ENCODE data around the gene OTUD5. TPM values are rescaled to one million over a fixed set of nuclear protein-coding genes. Genes with fewer than 3 reads are reported as not detected.
A peak's percentile ranks its signal among the peaks of the same experiment; 100 is the strongest.

Gene OTUD5
- total RNA-seq, 1 donor from 2014 or later, result 38.6 TPM

DNA sequence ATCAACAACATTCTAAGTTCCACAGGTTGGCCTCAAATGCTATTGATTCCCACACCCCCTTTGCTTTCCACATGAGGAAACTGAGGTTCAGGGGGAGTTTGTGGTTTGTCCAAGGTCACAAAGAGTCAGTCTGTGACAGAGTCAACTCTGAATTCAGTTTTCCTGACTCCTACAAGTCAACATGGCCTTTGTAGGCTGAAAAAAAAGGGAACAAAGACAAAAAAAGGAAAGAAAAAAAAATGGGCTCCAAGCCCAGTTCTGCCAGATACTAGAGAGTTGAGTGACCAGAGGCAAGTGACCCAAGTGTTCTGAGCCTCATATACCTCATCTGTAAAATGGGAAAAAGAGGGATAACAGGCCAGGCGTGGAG is 22.1 kb downstream of the OTUD5 start:
- H3K27me3 Mint-ChIP-seq (ENCODE audit: low read depth), result no peaks in the 10 kb centered on the region
- no peak for TF ChIP-seq CTCF (conservative IDR thresholded peaks at IDR 0.05)
- H3K9me3 Mint-ChIP-seq, result peaks cover 3% of the 10 kb centered on the region
- H3K36me3 Mint-ChIP-seq (ENCODE audit: low read depth), result peaks cover 13% of the 10 kb centered on the region
- no peak overlapping the region for H3K4me3 Mint-ChIP-seq
- H3K4me1 Mint-ChIP-seq, result peaks cover 8% of the 10 kb centered on the region
- no peak for DNase-seq (ENCODE audit: low read depth, low spot score)
- H3K27ac Mint-ChIP-seq (ENCODE audit: unreplicated experiment), result no peak overlapping the region

- DNase-seq (ENCODE audit: low read depth, low spot score), result no peak
- H3K27ac Mint-ChIP-seq (ENCODE audit: unreplicated experiment), result no peak overlapping the region
- H3K36me3 Mint-ChIP-seq (ENCODE audit: low read depth), result peaks cover 16% of the 10 kb centered on the region
- no peaks in the 10 kb centered on the region for H3K27me3 Mint-ChIP-seq (ENCODE audit: low read depth)
- TF ChIP-seq CTCF (conservative IDR thresholded peaks at IDR 0.05), result no peak
- peaks cover 8% of the 10 kb centered on the region for H3K4me1 Mint-ChIP-seq
- H3K9me3 Mint-ChIP-seq, result peaks cover 3% of the 10 kb centered on the region
- H3K4me3 Mint-ChIP-seq, result no peak overlapping the region
These were observed 22.7 kb downstream of the OTUD5 start for GRCh38 chrX:48934581-48935300.

DNA sequence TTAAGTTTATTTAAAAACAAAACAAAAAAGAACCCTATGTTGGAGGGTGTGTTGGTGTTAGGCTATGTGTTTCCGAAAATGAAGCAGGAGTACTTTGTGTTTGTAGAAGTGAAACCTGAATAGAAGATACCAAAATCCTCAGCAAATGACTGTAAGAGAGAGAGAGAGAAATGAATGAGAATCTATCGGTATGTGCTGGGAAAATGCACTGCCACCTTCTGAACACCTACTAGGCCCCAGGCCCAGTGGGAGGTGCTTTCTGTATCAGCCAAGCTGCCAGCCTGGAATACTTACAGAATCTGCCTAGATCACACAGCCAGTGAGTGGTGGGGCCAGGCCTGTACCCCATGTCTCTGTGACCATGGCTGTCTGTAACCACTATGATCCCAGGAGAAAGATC is 23.6 kb downstream of the OTUD5 start:
- Mint-ChIP-seq H3K27me3 (ENCODE audit: low read depth) (no peaks in the 10 kb centered on the region), H3K9me3 (peaks cover 3% of the 10 kb centered on the region), H3K4me3 (no peak overlapping the region), H3K4me1 (peaks cover 8% of the 10 kb centered on the region), H3K36me3 (ENCODE audit: low read depth) (peaks cover 16% of the 10 kb centered on the region), H3K27ac (ENCODE audit: unreplicated experiment) (no peak overlapping the region)
- DNase-seq (ENCODE audit: low read depth, low spot score), result no peak
- TF ChIP-seq CTCF (conservative IDR thresholded peaks at IDR 0.05), result no peak

DNA sequence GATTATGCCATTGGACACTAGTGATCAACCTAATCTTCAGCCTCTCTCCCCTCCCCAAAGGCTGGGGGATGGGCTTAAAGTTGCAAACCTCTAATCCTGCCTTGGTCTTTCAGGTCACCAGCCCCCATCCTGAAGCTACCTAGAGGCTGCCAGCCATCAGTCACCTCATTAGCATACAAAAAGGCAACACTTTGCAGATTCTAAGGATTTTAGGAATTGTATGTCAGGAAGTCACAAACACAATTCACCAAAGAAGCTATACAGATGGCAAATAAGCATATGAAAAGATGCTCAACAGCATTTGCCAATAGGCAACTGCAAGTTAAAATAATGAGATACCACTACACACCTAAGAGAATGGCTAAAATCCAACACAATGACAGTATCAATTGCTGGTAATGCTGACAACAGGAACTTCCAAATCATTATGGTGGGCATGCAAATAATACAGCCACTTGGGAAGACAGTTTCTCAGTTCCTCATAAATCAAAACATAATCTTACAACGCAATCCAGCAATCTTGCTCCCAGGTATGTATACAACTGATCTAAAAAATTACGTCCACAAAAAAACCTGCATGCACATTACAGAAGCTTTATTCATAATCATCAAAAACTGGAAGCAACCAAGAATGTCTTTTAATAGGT is 29.5 kb downstream of the OTUD5 start:
- H3K36me3 Mint-ChIP-seq (ENCODE audit: low read depth), result peaks cover 19% of the 10 kb centered on the region
- H3K4me3 Mint-ChIP-seq, result no peak overlapping the region
- H3K4me1 Mint-ChIP-seq, result peaks cover 12% of the 10 kb centered on the region
- peaks cover under 1% of the 10 kb centered on the region for H3K9me3 Mint-ChIP-seq
- no peak for TF ChIP-seq CTCF (conservative IDR thresholded peaks at IDR 0.05)
- no peak for DNase-seq (ENCODE audit: low read depth, low spot score)
- no peak overlapping the region for H3K27ac Mint-ChIP-seq (ENCODE audit: unreplicated experiment)
- H3K27me3 Mint-ChIP-seq (ENCODE audit: low read depth), result no peaks in the 10 kb centered on the region

DNA sequence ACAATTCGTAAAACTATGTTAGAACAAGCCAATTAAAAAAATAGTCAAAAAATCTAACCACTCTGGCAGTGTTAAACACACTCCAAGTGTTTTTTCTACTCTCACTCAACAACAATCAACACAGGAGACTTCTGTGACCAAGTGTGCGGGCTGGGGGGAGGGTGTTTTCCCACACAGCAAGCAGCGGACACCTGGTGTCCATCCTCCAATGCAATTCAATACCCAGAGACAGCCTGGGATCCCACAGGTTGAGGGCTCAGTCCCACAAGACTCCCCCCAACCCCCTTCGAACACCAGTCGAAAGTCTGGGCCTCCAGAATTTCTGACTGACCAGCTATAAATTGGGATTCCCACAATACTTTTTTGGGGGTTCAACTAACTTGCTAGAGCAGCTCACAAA is 30.3 kb downstream of the OTUD5 start:
- no peak for DNase-seq (ENCODE audit: low read depth, low spot score)
- no peak for TF ChIP-seq CTCF (conservative IDR thresholded peaks at IDR 0.05)
- H3K36me3 Mint-ChIP-seq (ENCODE audit: low read depth), result peaks cover 18% of the 10 kb centered on the region
- no peaks in the 10 kb centered on the region for H3K9me3 Mint-ChIP-seq
- H3K4me1 Mint-ChIP-seq, result peaks cover 12% of the 10 kb centered on the region
- H3K27me3 Mint-ChIP-seq (ENCODE audit: low read depth), result no peaks in the 10 kb centered on the region
- H3K27ac Mint-ChIP-seq (ENCODE audit: unreplicated experiment), result peak overlapping the region; percentile 35
- H3K4me3 Mint-ChIP-seq, result no peak overlapping the region
